Cardiac fibroblast (primary cell): ENCODE measurements around the gene SC5D.

ENCODE experiments used
- DNase-seq, 2 donors: peaks; one replicate each; pipeline versions ENCODE4 v3.0.0 to v3.0.0-alpha.2; 2010; ENCODE audit warnings: low read depth in 2 of 2
- H3K4me3 ChIP-seq, 2 donors: replicated peaks in 1 of 2; 1 replicate in 1 of 2; 2 replicates in 1 of 2; pipeline ENCODE4 v1.5.1; 2011; ENCODE audit warnings: low read depth in 2 of 2, low read length in 2 of 2, mild to moderate bottlenecking in 2 of 2, moderate library complexity in 1 of 2
- TF ChIP-seq, protein P1 (sequence below): IDR thresholded peaks from one replicate; pipeline ENCODE4 v1.5.1; 2011; ENCODE audit warnings: low read depth, mild to moderate bottlenecking, low read length, inconsistent platforms

Gene SC5D

DNA sequence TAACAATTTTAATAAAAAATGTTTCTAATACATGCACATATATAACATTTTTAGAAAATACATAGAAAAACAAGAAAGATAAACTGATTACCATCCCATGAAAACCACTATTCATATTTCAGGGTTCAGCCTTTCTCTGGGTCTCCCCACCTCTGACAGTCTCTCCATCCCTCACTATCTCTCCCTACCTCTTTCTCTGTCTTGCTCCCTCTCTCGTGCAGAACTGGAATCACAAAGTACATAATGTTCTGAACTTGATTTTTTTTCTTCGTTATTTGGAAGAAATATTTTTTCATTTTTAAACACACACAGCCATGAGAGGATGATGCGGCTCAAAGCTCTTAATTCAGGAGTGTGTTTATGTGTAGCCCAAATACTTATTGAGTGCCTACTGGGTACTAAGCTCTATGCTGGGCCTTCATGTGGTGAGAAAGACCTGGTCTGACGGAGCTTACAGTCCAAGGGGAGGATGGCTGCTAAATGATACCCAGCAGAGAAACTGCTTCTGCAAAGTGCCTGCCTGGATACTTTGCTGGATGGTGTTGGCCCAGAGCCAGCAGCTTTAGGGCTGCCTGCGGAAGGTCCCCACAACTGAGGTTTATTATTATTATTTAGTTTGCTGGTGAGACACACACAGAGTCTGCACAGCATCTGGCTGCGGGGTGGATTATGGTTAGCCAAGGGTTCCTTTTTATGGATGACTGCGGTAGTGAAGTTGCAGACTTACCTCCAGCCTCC, 42.6 kb downstream of the SC5D start:
- TF ChIP-seq, protein P1, sequence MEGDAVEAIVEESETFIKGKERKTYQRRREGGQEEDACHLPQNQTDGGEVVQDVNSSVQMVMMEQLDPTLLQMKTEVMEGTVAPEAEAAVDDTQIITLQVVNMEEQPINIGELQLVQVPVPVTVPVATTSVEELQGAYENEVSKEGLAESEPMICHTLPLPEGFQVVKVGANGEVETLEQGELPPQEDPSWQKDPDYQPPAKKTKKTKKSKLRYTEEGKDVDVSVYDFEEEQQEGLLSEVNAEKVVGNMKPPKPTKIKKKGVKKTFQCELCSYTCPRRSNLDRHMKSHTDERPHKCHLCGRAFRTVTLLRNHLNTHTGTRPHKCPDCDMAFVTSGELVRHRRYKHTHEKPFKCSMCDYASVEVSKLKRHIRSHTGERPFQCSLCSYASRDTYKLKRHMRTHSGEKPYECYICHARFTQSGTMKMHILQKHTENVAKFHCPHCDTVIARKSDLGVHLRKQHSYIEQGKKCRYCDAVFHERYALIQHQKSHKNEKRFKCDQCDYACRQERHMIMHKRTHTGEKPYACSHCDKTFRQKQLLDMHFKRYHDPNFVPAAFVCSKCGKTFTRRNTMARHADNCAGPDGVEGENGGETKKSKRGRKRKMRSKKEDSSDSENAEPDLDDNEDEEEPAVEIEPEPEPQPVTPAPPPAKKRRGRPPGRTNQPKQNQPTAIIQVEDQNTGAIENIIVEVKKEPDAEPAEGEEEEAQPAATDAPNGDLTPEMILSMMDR = peak; percentile 15
- H3K4me3 ChIP-seq = no peak overlapping the region
- no peak for DNase-seq

DNA sequence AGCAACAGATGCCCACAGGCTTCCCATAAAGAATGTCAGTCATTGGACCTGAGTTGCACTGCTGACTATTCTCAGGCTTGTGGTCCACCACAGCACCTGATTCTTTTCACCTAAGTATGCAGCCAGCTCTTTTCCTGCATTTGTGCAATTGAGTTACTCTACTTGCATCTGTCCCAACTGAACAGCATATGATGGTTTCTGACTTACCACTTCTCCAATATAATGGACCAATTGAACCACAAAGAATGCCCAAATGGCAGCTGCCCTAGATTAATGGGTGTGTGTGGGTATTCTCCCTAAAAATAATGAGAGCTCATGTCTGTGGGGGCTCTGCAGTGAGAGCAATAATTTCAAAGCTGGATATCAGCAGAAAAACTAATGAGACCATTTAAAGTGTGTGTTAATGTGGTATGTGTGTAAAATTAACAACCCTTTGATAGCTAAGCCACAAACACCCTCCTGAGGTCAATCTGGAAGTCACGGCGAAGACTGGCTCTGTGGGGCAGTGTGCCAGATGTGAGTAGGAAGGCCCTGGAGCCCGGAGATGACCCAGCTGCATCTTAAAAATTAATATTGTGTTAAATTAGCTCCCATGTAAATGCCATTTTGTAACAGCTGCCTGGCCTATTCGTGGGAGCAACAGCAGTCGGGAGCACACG, 43.8 kb downstream of the SC5D start:
- no peak overlapping the region for H3K4me3 ChIP-seq
- TF ChIP-seq, protein P1 = no peak
- no peak for DNase-seq

DNA sequence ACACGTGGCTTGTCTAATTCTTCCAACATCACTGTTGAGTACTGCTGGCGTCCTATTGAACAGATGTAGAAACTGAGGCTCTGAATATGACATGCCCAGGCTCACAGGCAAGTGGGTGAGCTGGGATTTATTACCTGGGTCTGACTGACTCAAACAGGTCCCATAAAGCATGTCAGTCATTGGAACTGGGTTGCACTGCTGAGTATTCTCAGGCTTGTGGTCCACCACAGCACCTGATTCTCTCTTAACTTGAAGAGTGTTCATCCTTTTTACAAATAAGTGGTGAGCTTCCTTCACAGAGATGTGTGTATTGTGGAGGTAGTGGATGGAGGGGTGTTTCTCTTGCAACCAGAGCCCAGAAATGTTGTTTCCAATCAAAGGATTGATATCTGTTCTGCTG, 44.5 kb downstream of the SC5D start:
- H3K4me3 ChIP-seq = no peak overlapping the region
- TF ChIP-seq, protein P1 = no peak
- DNase-seq = no peak

DNA sequence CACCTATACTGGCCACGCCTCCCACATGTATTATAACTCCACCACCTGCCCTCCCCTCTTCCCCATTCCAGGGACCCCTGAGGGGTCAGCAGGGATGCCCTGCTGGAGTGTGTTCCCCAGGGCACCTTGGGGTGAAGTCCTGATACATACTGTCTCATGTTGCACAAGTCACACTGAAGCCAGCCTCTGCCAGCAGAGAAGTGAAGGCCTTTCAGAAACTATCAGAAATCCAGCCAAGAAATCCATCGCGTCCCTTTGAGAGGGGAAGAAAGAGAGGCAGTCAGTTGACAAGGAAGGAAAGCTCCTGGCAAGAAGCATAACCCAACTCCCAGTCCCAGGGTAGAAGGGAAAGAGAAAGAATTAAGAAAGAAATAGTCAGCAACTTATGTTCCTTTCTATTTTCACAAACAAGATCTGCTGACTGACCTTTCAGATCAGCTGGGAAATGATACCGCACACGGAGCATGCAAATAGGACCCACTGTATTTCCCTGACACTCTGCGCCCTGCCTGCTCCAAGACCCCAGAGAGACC, 45.2 kb downstream of the SC5D start:
- H3K4me3 ChIP-seq = no peak overlapping the region
- DNase-seq = no peak
- TF ChIP-seq, protein P1 = no peak

- TF ChIP-seq, protein P1 = no peak
- no peak for DNase-seq
- H3K4me3 ChIP-seq = no peak overlapping the region
These were observed 46.0 kb downstream of the SC5D start for GRCh38 chr11:121338536-121338935.

- TF ChIP-seq, protein P1 = no peak
- DNase-seq = no peak
- no peak overlapping the region for H3K4me3 ChIP-seq
These were observed 47.5 kb downstream of the SC5D start for GRCh38 chr11:121340032-121340580.
